Caco-2 (cell line): ENCODE data around the gene LMBR1. TPM values are rescaled to one million over a fixed set of nuclear protein-coding genes. Genes with fewer than 3 reads are reported as not detected.
"Not testable (repeated sequence)": the region's sequence is repeated elsewhere in the genome, so short reads cannot be mapped to it uniquely, and the experiment has no call there.

ENCODE experiments used
- BruUV-seq: library from RNA; stranded (reverse); fragments of 400-500 nt; replicated peaks from 2 replicates; lab custom pipeline; 2021; lab: Mats Ljungman, UMichigan
- CTCF ChIA-PET: fragments of 300-600 bp; sonication (Branson Sonifier 250); formaldehyde crosslinking; loops from one replicate; lab custom pipeline; 2022; ENCODE audit warnings: antibody characterized with exemption; lab: Charles Lee
- POLR2A ChIA-PET: fragments of 300-600 bp; sonication (Branson Sonifier 250); formaldehyde crosslinking; loops from one replicate; lab custom pipeline; 2022; ENCODE audit warnings: antibody characterized with exemption; lab: Charles Lee
- DNase-seq, 2 experiments: peaks; one replicate each; pipeline versions ENCODE4 v3.0.0 to v3.0.0-alpha.2; 2020 to 2022
- H3K27me3 ChIP-seq: replicated peaks from 2 replicates; pipeline ENCODE4 v1.6.0; 2011; ENCODE audit warnings: low read length; ENCODE audit not compliant: control insufficient read depth, insufficient read depth
- H3K36me3 ChIP-seq: 2 replicates; pipeline ENCODE4 v1.5.1; 2011; ENCODE audit warnings: low read length; ENCODE audit not compliant: control insufficient read depth, insufficient read depth
- H3K4me1 ChIP-seq: fragments of 250-450 bp; sonication (Bioruptor Pico); 2 replicates; pipeline ENCODE4 v1.5.1; 2020; ENCODE audit warnings: mild to moderate bottlenecking
- H3K4me3 ChIP-seq: 2 replicates; pipeline ENCODE4 v1.5.1; 2011; ENCODE audit warnings: low read depth, mild to moderate bottlenecking, control low read depth, low read length
- H3K9me3 ChIP-seq: fragments of 250-450 bp; sonication (Bioruptor Pico); 2 replicates; pipeline ENCODE4 v1.5.1; 2020; ENCODE audit warnings: mild to moderate bottlenecking, moderate library complexity
- H3K27ac Mint-ChIP-seq: one replicate; pipeline ENCODE4 v1.8.0; 2022; ENCODE audit warnings: mixed read lengths; ENCODE audit not compliant: unreplicated experiment
- H3K27me3 Mint-ChIP-seq: one replicate; pipeline ENCODE4 v1.8.0; 2022; ENCODE audit warnings: mixed read lengths; ENCODE audit not compliant: insufficient read depth, unreplicated experiment
- H3K36me3 Mint-ChIP-seq: one replicate; pipeline ENCODE4 v1.8.0; 2022; ENCODE audit warnings: mild to moderate bottlenecking, mixed read lengths; ENCODE audit not compliant: insufficient read depth, unreplicated experiment
- H3K4me1 Mint-ChIP-seq: one replicate; pipeline ENCODE4 v1.8.0; 2022; ENCODE audit warnings: low read depth, mixed read lengths; ENCODE audit not compliant: unreplicated experiment
- H3K4me3 Mint-ChIP-seq: one replicate; pipeline ENCODE4 v1.8.0; 2022; ENCODE audit warnings: mild to moderate bottlenecking, moderate library complexity, mixed read lengths; ENCODE audit not compliant: unreplicated experiment
- H3K9me3 Mint-ChIP-seq: one replicate; pipeline ENCODE4 v1.8.0; 2022; ENCODE audit warnings: mixed read lengths; ENCODE audit not compliant: unreplicated experiment
- intact Hi-C: fragments of 100-400 bp; cut with micrococcal nuclease; formaldehyde crosslinking; loops from one replicate; pipeline ENCODE4 v1.10.0; 2022; ENCODE audit not compliant: unreplicated experiment
- total RNA-seq: library from RNA; stranded (reverse); gene quantifications from 2 replicates; pipeline ENCODE4 v1.2.3, GENCODE V29; 2022
- TF ChIP-seq, protein P1 (sequence below), 2 experiments: fragments of 200-600 bp in 1 of 2; IDR thresholded peaks; 1 replicate in 1 of 2; 2 replicates in 1 of 2; pipeline versions ENCODE4 v1.5.1 to v1.8.0; 2011 to 2022; ENCODE audit warnings: antibody characterized with exemption in 1 of 2, control low read depth in 1 of 2, inconsistent platforms in 1 of 2, low read depth in 1 of 2, low read length in 1 of 2, mild to moderate bottlenecking in 1 of 2, moderate library complexity in 1 of 2; ENCODE audit not compliant: insufficient read depth in 1 of 2, severe bottlenecking in 1 of 2, unreplicated experiment in 1 of 2

The LMBR1 gene
- total RNA-seq, 1 experiment from 2014 or later: 77.9 TPM

DNA sequence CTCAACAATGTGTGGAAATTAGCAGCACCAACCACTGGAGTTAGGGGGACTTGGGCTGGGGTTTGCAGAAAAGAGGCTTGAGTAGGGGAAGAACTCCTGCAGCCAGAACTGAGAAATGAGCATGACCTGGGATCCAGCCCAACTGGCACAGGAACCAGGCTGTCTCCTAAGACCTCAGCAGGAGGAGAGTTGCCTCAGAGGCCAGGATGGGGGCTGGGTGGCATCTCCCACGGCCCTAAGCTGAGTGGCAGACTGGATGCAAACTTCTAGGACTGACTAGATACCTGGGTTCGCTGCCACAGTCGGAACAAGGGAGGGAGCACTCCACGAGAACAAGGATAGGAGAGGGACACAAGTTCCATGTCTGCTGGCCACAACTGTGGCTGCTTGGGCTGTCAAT lies 189.8 kb downstream of the LMBR1 start:
- BruUV-seq: no TSS peak
- Histone ChIP-seq H3K4me3 (no peak overlapping the region), H3K36me3 (no peaks in the 10 kb centered on the region), H3K4me1 (no peaks in the 10 kb centered on the region), H3K27me3 (no peaks in the 10 kb centered on the region), H3K9me3 (peaks cover 13% of the 10 kb centered on the region)
- peaks cover 18% of the 10 kb centered on the region for H3K9me3 Mint-ChIP-seq
- no peaks in the 10 kb centered on the region for H3K27me3 Mint-ChIP-seq
- intact Hi-C loops: no loop called here
- TF ChIP-seq, protein P1, sequence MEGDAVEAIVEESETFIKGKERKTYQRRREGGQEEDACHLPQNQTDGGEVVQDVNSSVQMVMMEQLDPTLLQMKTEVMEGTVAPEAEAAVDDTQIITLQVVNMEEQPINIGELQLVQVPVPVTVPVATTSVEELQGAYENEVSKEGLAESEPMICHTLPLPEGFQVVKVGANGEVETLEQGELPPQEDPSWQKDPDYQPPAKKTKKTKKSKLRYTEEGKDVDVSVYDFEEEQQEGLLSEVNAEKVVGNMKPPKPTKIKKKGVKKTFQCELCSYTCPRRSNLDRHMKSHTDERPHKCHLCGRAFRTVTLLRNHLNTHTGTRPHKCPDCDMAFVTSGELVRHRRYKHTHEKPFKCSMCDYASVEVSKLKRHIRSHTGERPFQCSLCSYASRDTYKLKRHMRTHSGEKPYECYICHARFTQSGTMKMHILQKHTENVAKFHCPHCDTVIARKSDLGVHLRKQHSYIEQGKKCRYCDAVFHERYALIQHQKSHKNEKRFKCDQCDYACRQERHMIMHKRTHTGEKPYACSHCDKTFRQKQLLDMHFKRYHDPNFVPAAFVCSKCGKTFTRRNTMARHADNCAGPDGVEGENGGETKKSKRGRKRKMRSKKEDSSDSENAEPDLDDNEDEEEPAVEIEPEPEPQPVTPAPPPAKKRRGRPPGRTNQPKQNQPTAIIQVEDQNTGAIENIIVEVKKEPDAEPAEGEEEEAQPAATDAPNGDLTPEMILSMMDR (IDR thresholded peaks at IDR 0.05; ENCODE audit: insufficient read depth in 1 of 2, low read depth in 1 of 2, low read length in 1 of 2, severe bottlenecking in 1 of 2, unreplicated experiment in 1 of 2): no peak
- peaks cover 27% of the 10 kb centered on the region for H3K36me3 Mint-ChIP-seq
- no peak for DNase-seq
- POLR2A ChIA-PET: no interaction called here
- peaks cover 9% of the 10 kb centered on the region for H3K4me1 Mint-ChIP-seq
- no peak overlapping the region for H3K27ac Mint-ChIP-seq
- no peak overlapping the region for H3K4me3 Mint-ChIP-seq
- CTCF ChIA-PET: no interaction called here

DNA sequence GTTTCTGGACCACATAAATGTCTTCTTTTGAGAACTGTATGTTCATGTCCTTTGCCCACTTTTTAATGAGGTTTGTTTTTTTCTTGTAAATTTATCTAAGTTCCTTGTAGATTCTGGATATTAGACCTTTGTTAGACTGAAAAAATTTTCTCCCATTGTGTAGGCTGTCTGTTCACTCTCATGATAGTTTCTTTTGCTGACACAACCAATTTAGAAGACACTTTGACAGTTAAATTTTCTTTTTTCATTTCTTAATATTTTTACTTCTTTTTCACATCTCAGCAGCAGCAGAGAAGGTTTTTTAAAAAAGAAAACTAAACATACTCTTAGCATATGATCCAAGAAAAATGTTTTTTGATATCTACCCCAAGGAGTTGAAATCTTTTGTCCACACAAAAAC lies 190.6 kb downstream of the LMBR1 start:
- H3K27me3 ChIP-seq: no peaks in the 10 kb centered on the region
- TF ChIP-seq, protein P1 (IDR thresholded peaks at IDR 0.05; ENCODE audit: insufficient read depth in 1 of 2, low read depth in 1 of 2, low read length in 1 of 2, severe bottlenecking in 1 of 2, unreplicated experiment in 1 of 2): no peak
- Mint-ChIP-seq H3K27me3 (no peaks in the 10 kb centered on the region), H3K4me1 (peaks cover 9% of the 10 kb centered on the region), H3K9me3 (peaks cover 19% of the 10 kb centered on the region), H3K4me3 (no peak overlapping the region), H3K36me3 (peaks cover 25% of the 10 kb centered on the region), H3K27ac (no peak overlapping the region)
- no peaks in the 10 kb centered on the region for H3K4me1 ChIP-seq
- BruUV-seq: no TSS peak
- peaks cover 21% of the 10 kb centered on the region for H3K9me3 ChIP-seq
- POLR2A ChIA-PET: no interaction called here
- DNase-seq: no peak
- H3K36me3 ChIP-seq: no peaks in the 10 kb centered on the region
- intact Hi-C loops: no loop called here
- CTCF ChIA-PET: no interaction called here
- H3K4me3 ChIP-seq: no peak overlapping the region

DNA sequence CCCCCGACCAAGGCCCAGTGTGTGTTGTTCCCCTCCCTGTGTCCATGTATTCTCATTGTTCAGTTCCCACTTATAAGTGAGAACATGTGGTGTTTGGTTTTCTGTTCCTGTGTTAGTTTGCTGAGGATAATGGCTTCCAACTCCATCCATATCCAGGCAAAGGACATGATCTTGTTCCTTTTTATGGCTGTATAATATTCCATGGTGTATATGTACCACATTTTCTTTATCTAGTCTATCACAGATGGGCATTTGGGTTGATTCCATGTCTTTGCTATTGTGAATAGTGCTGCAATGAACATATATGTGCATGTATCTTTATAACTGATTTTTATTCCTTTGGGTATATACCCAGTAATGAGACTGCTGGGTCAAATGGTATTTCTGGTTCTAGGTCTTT lies 191.2 kb downstream of the LMBR1 start:
- POLR2A ChIA-PET, H3K27me3 Mint-ChIP-seq, H3K27me3 ChIP-seq, H3K4me3 Mint-ChIP-seq, BruUV-seq, DNase-seq, H3K4me1 ChIP-seq, CTCF ChIA-PET, H3K36me3 ChIP-seq, intact Hi-C loops, H3K27ac Mint-ChIP-seq, H3K4me3 ChIP-seq: not testable (repeated sequence)
- peaks cover 31% of the 10 kb centered on the region for H3K36me3 Mint-ChIP-seq
- peaks cover 25% of the 10 kb centered on the region for H3K9me3 Mint-ChIP-seq
- H3K9me3 ChIP-seq: peaks cover 27% of the 10 kb centered on the region
- H3K4me1 Mint-ChIP-seq: peaks cover 11% of the 10 kb centered on the region

DNA sequence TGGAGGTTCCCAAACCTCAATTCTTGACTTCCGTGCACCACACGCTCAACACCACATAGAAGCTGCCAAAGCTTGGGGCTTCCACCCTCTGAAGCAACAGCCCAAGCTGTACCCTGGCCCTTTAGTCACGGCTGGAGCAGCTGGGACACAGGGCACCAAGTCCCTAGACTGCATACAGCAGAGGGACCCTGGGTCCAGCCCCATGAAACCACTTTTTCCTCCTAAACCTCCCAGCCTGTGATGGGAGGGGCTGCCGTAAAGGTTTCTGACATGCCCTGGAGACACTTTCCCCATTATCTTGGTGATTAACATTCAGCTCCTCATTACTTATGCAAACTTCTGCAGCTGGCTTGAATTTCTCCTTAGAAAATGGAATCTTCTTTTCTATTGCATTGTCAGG lies 194.5 kb downstream of the LMBR1 start:
- H3K36me3 ChIP-seq, H3K27ac Mint-ChIP-seq, BruUV-seq, CTCF ChIA-PET, H3K27me3 ChIP-seq, H3K4me3 ChIP-seq, POLR2A ChIA-PET, H3K27me3 Mint-ChIP-seq, H3K4me3 Mint-ChIP-seq, H3K4me1 Mint-ChIP-seq, H3K4me1 ChIP-seq, intact Hi-C loops, DNase-seq: not testable (repeated sequence)
- H3K9me3 ChIP-seq: peaks cover 35% of the 10 kb centered on the region
- H3K36me3 Mint-ChIP-seq: peaks cover 33% of the 10 kb centered on the region
- H3K9me3 Mint-ChIP-seq: peaks cover 47% of the 10 kb centered on the region

DNA sequence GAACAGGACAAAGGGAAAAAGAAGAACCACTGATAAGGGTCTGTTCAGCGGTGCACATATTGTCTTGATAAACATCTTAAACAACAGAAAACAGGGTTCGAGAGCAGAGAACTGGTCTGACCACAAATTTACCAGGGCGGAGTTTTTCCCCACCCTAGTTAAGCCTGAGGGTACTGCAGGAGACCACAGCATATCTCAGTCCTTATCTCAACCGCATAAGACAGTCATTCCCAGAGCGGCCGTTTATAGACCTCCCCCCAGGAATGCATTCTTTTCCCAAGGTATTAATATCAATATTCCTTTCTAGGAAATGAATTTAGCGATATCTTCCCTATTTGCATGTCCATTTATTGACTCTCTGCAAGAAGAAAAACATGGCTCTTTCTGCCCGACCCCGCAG lies 195.7 kb downstream of the LMBR1 start:
- H3K4me3 ChIP-seq, H3K4me1 Mint-ChIP-seq, H3K4me1 ChIP-seq, CTCF ChIA-PET, H3K27me3 ChIP-seq, H3K4me3 Mint-ChIP-seq, POLR2A ChIA-PET, H3K27me3 Mint-ChIP-seq, BruUV-seq, H3K27ac Mint-ChIP-seq, intact Hi-C loops, H3K36me3 ChIP-seq: not testable (repeated sequence)
- DNase-seq: peak in 1 of 2 experiments; percentile 22
- Mint-ChIP-seq H3K9me3 (peaks cover 57% of the 10 kb centered on the region), H3K36me3 (peaks cover 31% of the 10 kb centered on the region)
- peaks cover 38% of the 10 kb centered on the region for H3K9me3 ChIP-seq
